CD14-positive monocyte (primary cell): ENCODE measurements around the gene ABCD2. TPM values are rescaled to one million over a fixed set of nuclear protein-coding genes. Genes with fewer than 3 reads are reported as not detected.

ENCODE experiments used
- DNase-seq, 3 donors: peaks; one replicate each; pipeline ENCODE4 v3.0.0-alpha.2; 2011 to 2022
- H2AFZ ChIP-seq: 2 replicates; pipeline ENCODE4 v1.6.0; 2012; ENCODE audit warnings: mild to moderate bottlenecking, low read depth, low read length, inconsistent platforms; ENCODE audit not compliant: insufficient read depth, poor library complexity, severe bottlenecking
- H3K27ac ChIP-seq, 2 donors: 1 replicate in 1 of 2; 2 replicates in 1 of 2; pipeline ENCODE4 v1.5.1; 2012 to 2013; ENCODE audit warnings: low read length in 2 of 2, control low read depth in 1 of 2, inconsistent platforms in 1 of 2, low read depth in 1 of 2, mild to moderate bottlenecking in 1 of 2
- H3K27me3 ChIP-seq, 2 donors: one replicate each; pipeline versions ENCODE4 v1.6.0 to v1.6.1; 2011 to 2013; ENCODE audit warnings: low read length in 2 of 2; ENCODE audit not compliant: control insufficient read depth in 2 of 2, insufficient read depth in 2 of 2
- H3K36me3 ChIP-seq, 2 donors: replicated peaks in 1 of 2; 1 replicate in 1 of 2; 2 replicates in 1 of 2; pipeline versions ENCODE4 v1.5.1 to v1.6.1; 2012 to 2013; ENCODE audit warnings: low read length in 2 of 2, control low read depth in 1 of 2, inconsistent platforms in 1 of 2, mild to moderate bottlenecking in 1 of 2; ENCODE audit not compliant: insufficient read depth in 2 of 2, control insufficient read depth in 1 of 2
- H3K4me1 ChIP-seq, 2 donors: 1 replicate in 1 of 2; 2 replicates in 1 of 2; pipeline versions ENCODE4 v1.5.1 to v1.6.1; 2012 to 2013; ENCODE audit warnings: low read length in 2 of 2, control low read depth in 1 of 2, inconsistent platforms in 1 of 2, mild to moderate bottlenecking in 1 of 2, moderate library complexity in 1 of 2; ENCODE audit not compliant: insufficient read depth in 2 of 2, control insufficient read depth in 1 of 2
- H3K4me2 ChIP-seq: replicated peaks from 2 replicates; pipeline ENCODE3; 2012; ENCODE audit warnings: low read length, moderate library complexity, mild to moderate bottlenecking; ENCODE audit not compliant: poor library complexity, severe bottlenecking; ENCODE audit errors: extremely low read depth
- H3K4me3 ChIP-seq, 3 experiments: fragments of 200-600 bp in 1 of 3; sonication (generic) in 1 of 3; replicated peaks in 1 of 3; 1 replicate in 2 of 3; 2 replicates in 1 of 3; pipeline ENCODE4 v1.5.1; 2011 to 2013; ENCODE audit warnings: low read length in 3 of 3, mild to moderate bottlenecking in 3 of 3, control low read depth in 2 of 3, low read depth in 2 of 3, inconsistent platforms in 1 of 3, moderate library complexity in 1 of 3
- H3K79me2 ChIP-seq: 2 replicates; pipeline ENCODE4 v1.6.0; 2012; ENCODE audit warnings: mild to moderate bottlenecking, control low read depth, inconsistent platforms, low read length, moderate library complexity; ENCODE audit not compliant: insufficient read depth
- H3K9ac ChIP-seq: 2 replicates; pipeline ENCODE4 v1.6.0; 2017; ENCODE audit warnings: low read length, mild to moderate bottlenecking; ENCODE audit not compliant: insufficient read depth, poor library complexity, severe bottlenecking
- H3K9me3 ChIP-seq, 2 donors: replicated peaks in 1 of 2; 1 replicate in 1 of 2; 2 replicates in 1 of 2; pipeline versions ENCODE4 v1.5.1 to v1.6.1; 2012 to 2013; ENCODE audit warnings: low read length in 2 of 2, control low read depth in 1 of 2; ENCODE audit not compliant: control insufficient read depth in 1 of 2, insufficient read depth in 1 of 2
- H4K20me1 ChIP-seq: 2 replicates; pipeline ENCODE4 v1.6.0; 2012; ENCODE audit warnings: mild to moderate bottlenecking, low read length, control low read depth, moderate library complexity; ENCODE audit not compliant: insufficient read depth
- H3K27ac Mint-ChIP-seq, 7 donors: one replicate each; pipeline ENCODE4 v1.8.0; 2020; ENCODE audit warnings: mild to moderate bottlenecking in 7 of 7, mixed read lengths in 7 of 7, moderate library complexity in 6 of 7, inconsistent platforms in 2 of 7
- H3K27me3 Mint-ChIP-seq, 3 donors: one replicate each; pipeline ENCODE4 v1.8.0; 2021 to 2022; ENCODE audit warnings: low read depth in 3 of 3, mild to moderate bottlenecking in 3 of 3, mixed read lengths in 3 of 3, moderate library complexity in 3 of 3, inconsistent platforms in 1 of 3
- H3K36me3 Mint-ChIP-seq, 2 donors: one replicate each; pipeline ENCODE4 v1.8.0; 2020; ENCODE audit warnings: mixed read lengths in 2 of 2, inconsistent platforms in 1 of 2, mild to moderate bottlenecking in 1 of 2
- H3K4me1 Mint-ChIP-seq: one replicate; pipeline ENCODE4 v1.8.0; 2020; ENCODE audit warnings: mild to moderate bottlenecking, mixed read lengths
- H3K4me3 Mint-ChIP-seq, 2 donors: one replicate each; pipeline ENCODE4 v1.8.0; 2020; ENCODE audit warnings: mild to moderate bottlenecking in 2 of 2, mixed read lengths in 2 of 2, moderate library complexity in 1 of 2
- H3K9me3 Mint-ChIP-seq, 7 donors: one replicate each; pipeline ENCODE4 v1.8.0; 2020 to 2022; ENCODE audit warnings: mixed read lengths in 7 of 7, mild to moderate bottlenecking in 6 of 7, moderate library complexity in 6 of 7, inconsistent platforms in 2 of 7
- WGBS: methylation state at CpG from one replicate; pipeline ENCODE4 v1.1.5; 2013; ENCODE audit warnings: missing lambda C conversion rate; ENCODE audit not compliant: insufficient coverage; 5-methylcytosine and 5-hydroxymethylcytosine counted together
- intact Hi-C, 2 donors: fragments of 100-400 bp; cut with micrococcal nuclease; formaldehyde crosslinking; loops; one replicate each; pipeline versions ENCODE4 v1.15.0 to v1.15.1; 2023
- polyA plus RNA-seq, 3 donors: library from polyadenylated mRNA; depleted of rRNA in 1 of 3; unstranded in 2 of 3; stranded (reverse) in 1 of 3; fragments of 300-500 nt in 2 of 3; fragments of >200 nt in 1 of 3; fragmentation: Illumina TruSeq in 2 of 3; gene quantifications; 1 replicate in 2 of 3; 2 replicates in 1 of 3; pipeline ENCODE4 v1.2.3, GENCODE V29; 2012 to 2021
- TF ChIP-seq, protein P1 (sequence below): fragments of 200-600 bp; IDR thresholded peaks from one replicate; pipeline ENCODE4 v1.8.0; 2022; ENCODE audit warnings: antibody characterized with exemption, mild to moderate bottlenecking

The ABCD2 gene
- polyA plus RNA-seq, 3 donors: not detected

GRCh38 chr12:39643052-39643451 is 23.4 kb upstream of the ABCD2 start:
- Mint-ChIP-seq H3K36me3 (no peaks in the 10 kb centered on the region), H3K9me3 (peaks cover 0 to 2% (median 0%) of the 10 kb centered on the region in 7 donors), H3K27me3 (peaks cover 0 to 2% (median 1%) of the 10 kb centered on the region in 3 donors), H3K4me1 (no peaks in the 10 kb centered on the region), H3K27ac (no peak overlapping the region), H3K4me3 (no peak overlapping the region)
- peaks cover 0 to 2% of the 10 kb centered on the region in 2 donors for H3K27me3 ChIP-seq
- 80% methylated on average over 1 of the region's 1 CpG for WGBS
- no peak overlapping the region for H3K4me2 ChIP-seq
- no peaks in the 10 kb centered on the region for H3K9me3 ChIP-seq
- H3K36me3 ChIP-seq: no peaks in the 10 kb centered on the region
- DNase-seq: no peak
- intact Hi-C loops: no loop called here
- TF ChIP-seq, protein P1, sequence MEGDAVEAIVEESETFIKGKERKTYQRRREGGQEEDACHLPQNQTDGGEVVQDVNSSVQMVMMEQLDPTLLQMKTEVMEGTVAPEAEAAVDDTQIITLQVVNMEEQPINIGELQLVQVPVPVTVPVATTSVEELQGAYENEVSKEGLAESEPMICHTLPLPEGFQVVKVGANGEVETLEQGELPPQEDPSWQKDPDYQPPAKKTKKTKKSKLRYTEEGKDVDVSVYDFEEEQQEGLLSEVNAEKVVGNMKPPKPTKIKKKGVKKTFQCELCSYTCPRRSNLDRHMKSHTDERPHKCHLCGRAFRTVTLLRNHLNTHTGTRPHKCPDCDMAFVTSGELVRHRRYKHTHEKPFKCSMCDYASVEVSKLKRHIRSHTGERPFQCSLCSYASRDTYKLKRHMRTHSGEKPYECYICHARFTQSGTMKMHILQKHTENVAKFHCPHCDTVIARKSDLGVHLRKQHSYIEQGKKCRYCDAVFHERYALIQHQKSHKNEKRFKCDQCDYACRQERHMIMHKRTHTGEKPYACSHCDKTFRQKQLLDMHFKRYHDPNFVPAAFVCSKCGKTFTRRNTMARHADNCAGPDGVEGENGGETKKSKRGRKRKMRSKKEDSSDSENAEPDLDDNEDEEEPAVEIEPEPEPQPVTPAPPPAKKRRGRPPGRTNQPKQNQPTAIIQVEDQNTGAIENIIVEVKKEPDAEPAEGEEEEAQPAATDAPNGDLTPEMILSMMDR: no peak
- no peak overlapping the region for H2AFZ ChIP-seq
- H3K79me2 ChIP-seq: no peaks in the 10 kb centered on the region
- H4K20me1 ChIP-seq: no peaks in the 10 kb centered on the region
- no peaks in the 10 kb centered on the region for H3K4me1 ChIP-seq
- no peak overlapping the region for H3K9ac ChIP-seq
- no peak overlapping the region for H3K4me3 ChIP-seq
- no peak overlapping the region for H3K27ac ChIP-seq

GRCh38 chr12:39638840-39639239 is 19.2 kb upstream of the ABCD2 start:
- H3K27ac Mint-ChIP-seq: no peak overlapping the region
- Histone ChIP-seq H3K27ac (no peak overlapping the region), H3K9ac (no peak overlapping the region), H2AFZ (no peak overlapping the region), H3K4me2 (no peak overlapping the region), H3K79me2 (no peaks in the 10 kb centered on the region), H3K4me1 (no peaks in the 10 kb centered on the region), H3K36me3 (no peaks in the 10 kb centered on the region), H4K20me1 (no peaks in the 10 kb centered on the region), H3K4me3 (no peak overlapping the region), H3K27me3 (peaks cover 0 to 2% of the 10 kb centered on the region in 2 donors), H3K9me3 (no peaks in the 10 kb centered on the region)
- H3K36me3 Mint-ChIP-seq: no peaks in the 10 kb centered on the region
- H3K4me3 Mint-ChIP-seq: no peak overlapping the region
- intact Hi-C loops: no loop called here
- H3K4me1 Mint-ChIP-seq: no peaks in the 10 kb centered on the region
- TF ChIP-seq, protein P1: no peak
- H3K9me3 Mint-ChIP-seq: peaks cover 0 to 2% (median 0%) of the 10 kb centered on the region in 7 donors
- DNase-seq: no peak
- H3K27me3 Mint-ChIP-seq: peaks cover 0 to 3% (median 2%) of the 10 kb centered on the region in 3 donors
- no CpG with 5 or more reads among the region's 2 CpGs for WGBS
